Cerebellar nuclear complex (tissue), 1 donor: ENCODE data around the gene YIPF7.

ENCODE experiments used
- DNase-seq, 2 experiments: peaks; one replicate each; lab custom pipeline; 2025; lab: John Stamatoyannopoulos, UW

The YIPF7 gene

DNA sequence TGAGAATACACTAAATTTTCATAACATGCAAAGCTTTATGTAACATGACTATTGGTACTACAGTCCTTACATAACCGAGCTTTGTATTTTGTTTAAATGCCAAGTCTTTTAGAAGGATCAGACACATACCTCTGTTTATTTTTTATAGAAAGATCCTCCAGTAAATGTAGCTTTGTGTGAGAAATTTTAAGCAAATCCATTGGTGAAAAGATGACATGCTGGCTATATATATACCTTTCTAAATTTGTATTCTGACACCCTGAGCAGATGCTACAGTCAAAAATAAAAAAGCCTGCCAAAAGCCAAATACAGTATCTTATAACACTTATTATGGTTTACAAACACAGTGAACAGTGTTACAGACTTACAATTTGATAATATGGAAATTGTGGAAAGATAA, at the start of gene YIPF7:
Gene YIPF7 (minus strand): TSS at position 201 of the 400 bp plus-strand sequence. CDS start 1,525 bp downstream, outside the sequence.
- peak; percentile 28 to 83 for DNase-seq

GRCh38 chr4:44701037-44701436, 49.6 kb upstream of the YIPF7 start:
- DNase-seq: no peak

GRCh38 chr4:44700427-44700826, 49.0 kb upstream of the YIPF7 start:
- no peak for DNase-seq

DNA sequence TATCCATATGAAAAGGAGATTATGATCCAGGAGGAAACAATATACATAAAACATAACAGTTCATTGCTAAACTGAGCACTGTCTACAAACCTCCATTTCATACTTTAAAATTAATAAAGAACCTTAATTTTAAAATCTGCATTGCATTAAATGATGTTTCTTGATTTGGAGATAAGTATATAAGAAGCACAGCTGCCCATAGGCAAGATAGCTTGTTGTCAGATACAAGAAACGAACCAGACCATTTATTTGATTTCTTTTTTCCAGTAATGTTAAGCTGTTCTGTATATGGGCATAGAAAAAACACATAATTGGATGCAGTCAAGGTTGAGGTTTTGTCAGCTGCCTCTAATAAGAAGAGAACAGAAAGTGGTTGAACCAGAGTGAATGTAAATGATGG, 33.2 kb upstream of the YIPF7 start:
- DNase-seq: no peak

- DNase-seq: no peak
These were observed 27.6 kb upstream of the YIPF7 start for GRCh38 chr4:44679060-44679459.

DNA sequence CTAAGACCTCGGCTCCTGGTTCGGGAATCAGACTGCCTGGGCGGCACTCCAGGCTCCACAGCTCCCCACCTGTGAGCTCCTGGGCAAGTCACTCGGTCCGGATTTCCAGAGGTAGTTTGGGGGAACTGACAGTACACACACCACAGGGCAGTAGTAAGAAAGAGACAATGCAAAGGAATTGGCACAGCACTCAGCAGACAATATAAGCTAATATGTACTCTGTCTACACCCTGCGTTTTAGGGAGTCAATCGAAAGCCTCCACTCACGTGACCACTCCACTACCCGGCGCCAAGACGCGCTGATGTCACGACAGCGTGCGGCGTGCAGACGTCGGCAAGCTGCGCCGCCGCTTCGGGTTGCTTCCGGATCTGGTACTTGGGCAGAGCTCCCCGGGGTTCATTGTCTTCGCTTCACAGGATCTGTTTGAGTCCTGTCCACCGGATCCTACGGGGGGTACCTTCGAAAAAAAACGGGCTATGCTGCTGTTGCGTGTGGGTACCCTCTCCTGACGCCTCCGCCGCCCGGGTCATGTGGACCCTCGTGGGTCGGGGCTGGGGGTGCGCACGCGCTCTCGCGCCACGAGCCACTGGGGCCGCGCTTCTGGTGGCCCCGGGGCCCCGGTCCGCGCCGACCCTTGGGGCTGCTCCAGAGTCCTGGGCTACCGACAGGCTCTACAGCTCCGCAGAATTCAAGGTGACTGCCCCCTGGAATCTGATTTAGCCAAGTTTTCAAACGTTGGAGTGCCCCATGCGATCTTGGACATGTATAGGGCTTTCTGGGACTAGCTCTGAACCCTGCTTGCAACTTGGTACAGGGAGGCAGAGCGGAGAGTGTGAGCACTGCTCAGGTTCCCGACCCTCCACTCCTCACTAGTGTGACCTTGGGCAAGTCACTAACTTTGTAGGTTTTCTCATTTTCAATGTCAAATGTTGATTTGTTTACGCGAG, 26.9 kb upstream of the YIPF7 start, which contains the start of gene GUF1:
Gene GUF1 (plus strand): TSS at position 327 of the 948 bp plus-strand sequence. CDS start 203 bp downstream, at position 530.
- peak; percentile 29 to 55 for DNase-seq

- no peak for DNase-seq
These were observed 23.9 kb upstream of the YIPF7 start for GRCh38 chr4:44675366-44675765.

DNA sequence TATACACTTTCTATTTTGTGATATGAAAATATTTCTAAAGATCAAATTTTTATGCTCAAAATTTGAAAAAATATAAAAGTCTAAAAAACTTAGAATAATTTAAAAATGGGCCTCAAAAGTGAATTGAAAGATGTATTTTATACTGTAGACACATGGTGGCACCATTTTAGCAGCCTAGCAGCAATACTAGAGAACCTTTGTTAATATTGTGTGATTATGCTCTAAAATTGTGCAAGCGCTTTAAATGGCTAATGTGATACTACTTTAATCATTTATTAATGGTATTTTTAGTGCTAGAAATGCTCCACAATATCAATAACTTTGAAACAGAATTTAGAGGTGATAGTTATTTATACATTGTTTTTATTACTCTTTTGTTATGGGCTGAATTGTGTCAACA, 23.0 kb upstream of the YIPF7 start:
- DNase-seq: no peak

- peak; percentile 67 to 74 for DNase-seq
These were observed 20.2 kb upstream of the YIPF7 start for GRCh38 chr4:44671636-44672035.

- peak; percentile 58 to 73 for DNase-seq
These were observed 19.2 kb upstream of the YIPF7 start for GRCh38 chr4:44670506-44671199.

DNA sequence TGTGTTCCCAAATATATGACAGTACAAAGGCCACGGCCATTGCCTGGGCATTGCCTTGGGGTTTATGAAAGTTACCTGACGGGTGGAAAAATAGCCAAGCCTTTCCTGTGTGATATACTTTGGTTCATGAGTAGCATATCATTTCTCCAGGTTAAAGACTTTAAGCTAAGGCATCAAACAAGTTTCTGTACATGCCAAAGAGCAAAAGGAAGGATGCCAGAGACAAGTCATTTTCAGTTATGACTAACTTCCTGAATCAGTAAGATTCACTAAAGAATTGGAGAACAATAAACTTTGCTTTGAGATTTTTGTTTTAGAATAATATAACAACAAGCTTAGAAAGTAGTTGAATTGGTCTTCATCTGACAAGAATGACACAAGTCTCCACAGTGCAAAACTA, 17.1 kb upstream of the YIPF7 start:
- no peak for DNase-seq

- DNase-seq: no peak
These were observed 12.3 kb upstream of the YIPF7 start for GRCh38 chr4:44663539-44664263.

DNA sequence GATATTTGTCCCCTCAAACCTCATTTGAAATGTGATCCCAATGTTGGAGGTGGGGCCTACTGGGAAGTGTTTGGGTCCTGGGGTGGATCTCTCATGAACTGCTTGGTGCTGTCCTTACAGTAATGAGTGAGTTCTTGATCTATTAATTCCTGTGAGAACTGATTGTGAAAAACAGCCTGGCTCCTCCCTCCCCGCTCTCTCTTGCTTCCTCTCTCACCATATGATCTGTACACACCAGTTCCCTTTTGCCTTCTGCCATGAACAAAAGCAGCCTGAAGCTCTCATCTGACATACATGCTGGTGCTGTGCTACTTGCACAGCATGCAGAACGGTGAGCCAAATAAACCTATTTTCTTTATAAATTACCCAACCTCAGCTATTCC, 11.2 kb upstream of the YIPF7 start:
- no peak for DNase-seq

DNA sequence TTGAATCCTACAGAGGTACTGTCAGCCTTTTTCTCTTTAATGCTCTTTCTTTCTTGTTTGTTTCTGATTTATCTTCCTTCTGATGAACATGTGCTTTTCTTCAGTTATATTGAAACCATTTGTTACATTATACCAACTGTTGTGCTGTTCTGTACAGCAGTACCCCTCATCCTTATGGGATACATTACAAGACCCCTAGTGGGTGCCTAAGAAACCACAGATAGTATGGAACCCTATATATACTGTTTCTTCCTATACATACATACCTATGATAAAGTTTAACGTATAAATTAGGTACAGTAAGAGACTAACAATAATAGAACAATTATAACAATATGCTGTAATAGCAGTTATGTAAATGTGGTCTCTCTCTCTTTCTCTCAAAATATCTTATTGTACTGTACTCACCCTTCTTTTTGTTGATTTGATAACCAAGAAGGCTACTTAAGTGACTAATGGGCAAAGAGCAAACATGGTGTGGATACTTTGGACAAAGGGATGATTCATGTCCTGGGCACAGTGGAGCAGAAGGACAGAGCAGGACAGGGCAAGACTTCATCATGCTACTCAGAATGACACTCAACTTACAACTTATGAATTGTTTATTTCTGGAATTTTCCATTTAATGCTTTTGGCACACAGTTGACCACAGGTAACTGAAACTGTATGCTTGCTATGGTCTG, 10.7 kb upstream of the YIPF7 start:
- no peak for DNase-seq

DNA sequence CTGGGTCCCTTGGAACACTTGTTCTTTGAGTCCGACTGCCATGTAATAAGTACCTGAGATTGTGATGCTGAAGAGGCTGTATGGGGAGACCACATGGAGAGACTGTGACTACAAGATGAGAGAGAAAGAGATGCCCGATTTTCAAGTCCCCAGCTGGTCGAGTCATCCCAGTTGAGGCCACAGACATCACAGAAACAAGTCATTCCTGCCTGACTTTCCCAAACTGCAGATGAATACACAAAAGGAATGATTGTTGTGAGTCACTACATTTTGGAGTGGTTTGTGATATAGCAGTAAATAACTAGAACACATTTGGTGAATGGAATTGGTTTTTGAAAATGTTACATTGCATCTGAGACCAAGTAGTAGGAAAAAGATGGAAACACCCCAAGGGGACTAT, 9.0 kb upstream of the YIPF7 start:
- no peak for DNase-seq

DNA sequence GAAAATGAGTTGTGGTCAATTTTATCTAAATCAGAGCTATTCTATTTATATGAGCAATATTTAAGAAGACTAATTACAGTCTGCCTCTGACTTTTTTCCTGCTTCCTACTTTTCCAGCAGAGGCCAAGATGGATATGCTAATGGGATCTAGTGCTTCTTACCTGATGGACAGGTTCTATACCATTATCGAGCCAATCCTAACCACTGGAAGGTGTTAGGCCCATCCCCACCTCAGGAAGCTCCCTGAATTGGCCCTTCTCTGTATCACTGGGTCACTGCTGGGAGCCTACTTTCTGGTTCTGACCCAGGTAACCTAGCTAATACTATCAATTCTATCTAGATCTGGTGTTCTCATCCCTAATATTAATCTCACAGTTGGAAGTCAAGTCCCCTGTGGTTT, 577 bp upstream of the YIPF7 start:
- no peak for DNase-seq

- DNase-seq: no peak
These were observed 5.3 kb downstream of the YIPF7 start for GRCh38 chr4:44646151-44646550.

DNA sequence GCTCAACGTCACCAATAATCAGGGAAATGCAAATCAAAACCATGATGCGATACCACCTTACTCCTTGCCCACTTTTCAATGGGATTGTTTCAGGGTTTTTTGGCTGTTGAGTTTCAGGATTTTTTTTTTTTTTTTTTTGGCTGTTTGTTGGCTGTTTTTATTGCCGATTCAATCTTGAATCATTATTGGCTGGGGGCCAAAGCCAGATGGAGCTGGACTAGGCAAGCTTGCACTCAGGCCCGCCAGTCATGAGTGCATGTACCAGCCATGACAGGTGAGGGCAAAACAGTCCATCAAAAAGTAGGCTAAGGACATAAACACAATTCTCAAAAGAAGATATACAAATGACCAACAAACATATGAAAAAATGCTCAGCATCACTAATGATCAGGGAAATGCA, 13.3 kb downstream of the YIPF7 start:
- DNase-seq: no peak

GRCh38 chr4:44632733-44633132, 18.7 kb downstream of the YIPF7 start:
- no peak for DNase-seq

- no peak for DNase-seq
These were observed 19.3 kb downstream of the YIPF7 start for GRCh38 chr4:44632089-44632488.

GRCh38 chr4:44629280-44629866, 22.1 kb downstream of the YIPF7 start:
- peak in 1 of 2 experiments; percentile 22 for DNase-seq
